Fibroblast of skin of left biceps (primary cell): ENCODE measurements around the gene AIG1.
"Not testable (repeated sequence)": the region's sequence is repeated elsewhere in the genome, so short reads cannot be mapped to it uniquely, and the experiment has no call there.

Source experiments
- DNase-seq, 2 experiments: peaks; one replicate each; pipeline ENCODE4 v3.0.0-alpha.2; 2013; ENCODE audit warnings: low read depth in 2 of 2

Gene AIG1

GRCh38 chr6:143060806-143061596 lies at the start of gene AIG1:
Gene AIG1 (plus strand): TSS chr6:143060889. CDS start chr6:143060926, 37 bp downstream.
- peak; percentile 12 to 20 for DNase-seq

- DNase-seq, result no peak
These were observed 45.9 kb upstream of the AIG1 start for GRCh38 chr6:143014764-143015163.

DNA sequence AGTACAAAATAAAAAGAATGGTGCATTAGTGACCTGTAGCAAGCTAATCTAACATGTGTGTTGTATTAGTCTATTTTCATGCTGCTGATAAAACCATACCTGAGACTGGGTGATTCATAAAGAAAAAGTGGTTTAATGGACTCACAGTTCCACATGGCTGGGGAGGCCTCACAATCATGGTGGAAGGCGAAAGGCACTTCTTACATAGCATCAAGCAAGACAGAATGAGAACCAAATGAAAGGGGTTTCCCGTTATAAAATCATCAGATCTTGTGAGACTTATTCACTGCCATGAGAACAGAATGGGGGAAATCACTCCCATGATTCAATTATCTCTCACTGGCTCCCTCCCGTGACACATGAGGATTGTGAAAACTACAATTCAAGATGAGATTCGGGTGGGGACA lies 45.4 kb upstream of the AIG1 start:
- no peak for DNase-seq

DNA sequence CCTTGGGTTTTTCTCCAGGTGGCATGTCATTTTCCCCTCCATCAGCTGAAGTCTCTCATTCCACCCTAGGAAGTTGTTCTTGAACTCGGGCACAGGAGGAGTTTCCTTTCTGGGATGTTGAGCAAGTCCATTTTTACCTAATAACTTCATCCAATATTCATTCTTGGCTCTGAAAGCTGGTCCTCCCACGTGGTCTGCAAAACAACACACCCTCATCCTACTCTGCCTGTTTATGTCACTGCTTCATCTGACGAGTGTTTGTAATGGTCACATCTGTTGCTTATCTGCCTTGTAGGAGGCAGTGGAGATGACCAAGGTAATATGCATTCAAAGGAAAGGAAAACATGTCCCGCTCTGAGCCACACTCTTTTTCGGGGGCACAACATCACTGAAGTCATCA lies 41.7 kb upstream of the AIG1 start:
- DNase-seq, result no peak

GRCh38 chr6:143020862-143021261 lies 39.8 kb upstream of the AIG1 start:
- not testable (repeated sequence) for DNase-seq

GRCh38 chr6:143021543-143021942 lies 39.1 kb upstream of the AIG1 start:
- no peak for DNase-seq

DNA sequence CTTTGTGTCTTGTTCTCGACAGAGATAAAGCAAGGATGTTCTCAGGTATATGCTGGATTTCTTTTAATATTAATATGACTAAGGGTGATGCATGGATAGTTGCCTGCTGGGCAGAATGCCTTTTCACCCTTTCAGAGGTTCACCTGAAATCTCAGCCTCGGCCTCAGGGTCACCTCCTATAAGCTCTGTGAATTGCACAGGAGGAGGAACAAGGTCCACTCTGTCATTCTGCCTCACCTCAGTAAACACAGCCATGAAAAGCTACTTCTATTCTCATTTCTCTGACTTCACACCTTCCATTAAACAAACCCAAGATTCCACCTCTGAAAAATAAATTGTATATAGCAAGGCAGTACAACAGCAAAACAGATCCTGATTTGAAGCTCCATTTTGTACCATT lies 38.1 kb upstream of the AIG1 start:
- no peak for DNase-seq

GRCh38 chr6:143023695-143024094 lies 37.0 kb upstream of the AIG1 start:
- no peak for DNase-seq

GRCh38 chr6:143024977-143025376 lies 35.7 kb upstream of the AIG1 start:
- DNase-seq, result no peak

GRCh38 chr6:143026696-143027449 lies 33.8 kb upstream of the AIG1 start:
- no peak for DNase-seq

GRCh38 chr6:143034689-143035334 lies 25.9 kb upstream of the AIG1 start:
- no peak for DNase-seq

GRCh38 chr6:143037470-143037869 lies 23.2 kb upstream of the AIG1 start:
- no peak for DNase-seq

GRCh38 chr6:143038833-143039232 lies 21.9 kb upstream of the AIG1 start:
- no peak for DNase-seq

GRCh38 chr6:143039548-143039947 lies 21.1 kb upstream of the AIG1 start:
- DNase-seq, result no peak

DNA sequence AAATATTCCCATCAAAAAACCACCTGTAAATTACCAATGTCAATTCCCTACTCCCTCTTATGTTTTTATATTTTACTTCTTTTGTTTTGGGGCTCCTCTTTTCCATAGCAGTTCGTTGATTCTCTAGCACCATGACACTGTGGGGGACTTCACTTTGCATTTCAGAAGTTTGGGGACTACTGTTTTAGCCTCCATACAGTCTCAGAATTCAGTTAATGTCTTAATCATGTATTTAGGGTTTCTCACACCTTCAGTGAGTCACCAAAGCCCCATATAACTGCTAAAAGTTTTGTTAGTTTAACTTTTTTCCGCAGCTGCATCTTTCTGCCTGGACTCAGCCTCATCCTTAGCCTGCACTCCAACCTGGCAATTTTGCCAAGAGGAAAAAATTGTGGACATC lies 20.7 kb upstream of the AIG1 start:
- no peak for DNase-seq

GRCh38 chr6:143044345-143044744 lies 16.3 kb upstream of the AIG1 start:
- not testable (repeated sequence) for DNase-seq

GRCh38 chr6:143049611-143050010 lies 11.1 kb upstream of the AIG1 start:
- DNase-seq, result no peak

DNA sequence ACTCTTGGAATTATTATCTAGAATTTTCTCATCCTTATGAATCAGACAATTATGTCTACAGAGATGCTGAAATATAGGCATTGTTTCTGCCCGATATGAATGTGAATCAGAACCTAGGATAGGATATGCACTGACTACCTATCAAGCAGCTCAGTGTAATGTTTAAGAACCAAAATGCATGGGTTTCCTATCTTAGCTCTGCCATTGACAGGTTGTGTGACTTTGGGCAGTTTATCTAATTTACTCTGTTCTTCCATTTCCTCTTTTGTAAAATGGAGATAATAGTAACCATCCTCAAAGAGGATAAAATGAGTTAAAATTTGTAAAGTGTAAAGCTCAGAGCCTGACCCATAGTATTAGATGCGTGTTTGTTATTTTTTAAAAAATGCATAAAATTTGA lies 10.2 kb upstream of the AIG1 start:
- DNase-seq, result no peak

- DNase-seq, result no peak
These were observed 8.4 kb upstream of the AIG1 start for GRCh38 chr6:143052282-143052681.

- no peak for DNase-seq
These were observed 6.8 kb upstream of the AIG1 start for GRCh38 chr6:143053856-143054255.

DNA sequence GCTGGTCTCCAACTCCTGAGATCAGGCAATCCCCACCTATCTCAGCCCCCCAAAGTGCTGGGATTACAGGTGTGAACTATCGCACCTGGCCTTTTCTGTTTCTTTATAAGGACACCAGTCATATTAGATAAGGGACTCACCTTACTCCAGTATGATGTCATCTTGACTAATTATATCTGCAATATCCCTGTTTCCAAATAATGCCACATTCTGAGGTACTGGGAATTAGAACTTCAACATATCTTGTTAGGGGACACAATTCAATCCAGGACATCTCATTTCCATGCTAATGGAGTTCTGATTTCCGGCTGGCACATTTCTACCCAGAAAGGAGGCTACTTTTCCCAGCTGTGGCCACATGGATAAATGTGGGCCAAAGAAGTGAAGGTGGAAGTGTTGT lies 6.4 kb upstream of the AIG1 start:
- DNase-seq, result no peak

DNA sequence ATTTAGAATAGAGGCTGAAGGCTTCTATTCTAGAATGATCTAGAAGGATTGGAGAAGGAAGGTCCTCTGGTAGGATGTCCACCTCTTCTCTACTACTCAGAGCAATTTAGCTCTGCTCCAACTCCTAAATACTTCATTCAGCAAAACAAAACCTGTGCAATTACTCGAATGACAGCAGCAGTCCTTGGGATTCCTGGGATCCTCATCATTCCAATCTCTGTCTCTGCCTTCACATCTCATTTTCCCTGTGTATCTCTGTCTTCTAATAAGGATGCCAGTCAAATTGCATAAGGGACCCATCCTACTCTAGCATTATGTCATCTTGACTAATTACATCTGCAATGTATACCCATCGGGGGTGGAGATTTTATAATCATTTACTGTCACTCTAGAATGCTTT lies 5.5 kb upstream of the AIG1 start:
- no peak for DNase-seq

DNA sequence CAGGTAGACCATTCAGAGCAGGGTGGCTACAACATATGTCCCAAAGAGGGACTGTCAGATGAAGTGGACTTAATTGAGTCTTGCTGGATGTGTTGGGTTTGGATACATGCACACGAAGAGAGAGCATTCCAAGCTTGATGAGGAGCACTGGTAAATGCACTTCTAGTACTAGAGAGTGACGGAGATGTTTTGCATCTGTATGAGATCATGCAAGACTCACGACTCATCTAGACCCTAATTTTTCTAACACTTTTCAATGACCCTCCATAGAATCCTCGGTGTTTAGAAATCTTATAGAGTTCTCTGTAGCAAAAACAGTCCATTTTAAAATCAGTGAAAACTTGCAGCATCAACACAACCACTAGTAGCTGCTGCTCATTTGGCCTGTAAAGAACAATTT lies 4.8 kb upstream of the AIG1 start:
- DNase-seq, result no peak
